ENCODE measurements around the gene FGF2.
"Not testable (repeated sequence)": the region's sequence is repeated elsewhere in the genome, so short reads cannot be mapped to it uniquely, and the experiment has no call there.

FGF2 gene

DNA sequence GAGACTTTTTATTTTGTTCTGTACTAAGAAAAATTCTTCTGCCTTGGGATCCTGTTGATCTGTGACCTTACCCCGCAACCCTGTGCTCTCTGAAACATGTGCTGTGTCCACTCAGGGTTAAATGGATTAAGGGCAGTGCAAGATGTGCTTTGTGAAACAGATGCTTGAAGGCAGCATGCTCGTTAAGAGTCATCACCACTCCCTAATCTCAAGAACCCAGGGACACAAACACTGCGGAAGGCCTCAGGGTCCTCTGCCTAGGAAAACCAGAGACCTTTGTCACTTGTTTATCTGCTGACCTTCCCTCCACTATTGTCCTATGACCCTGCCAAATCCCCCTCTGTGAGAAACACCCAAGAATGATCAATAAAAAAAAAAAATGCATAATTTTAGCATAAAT, 13.8 kb upstream of the FGF2 start:
- DNase-seq (ENCODE audit: low read depth in 2 of 2), result not testable (repeated sequence)

DNA sequence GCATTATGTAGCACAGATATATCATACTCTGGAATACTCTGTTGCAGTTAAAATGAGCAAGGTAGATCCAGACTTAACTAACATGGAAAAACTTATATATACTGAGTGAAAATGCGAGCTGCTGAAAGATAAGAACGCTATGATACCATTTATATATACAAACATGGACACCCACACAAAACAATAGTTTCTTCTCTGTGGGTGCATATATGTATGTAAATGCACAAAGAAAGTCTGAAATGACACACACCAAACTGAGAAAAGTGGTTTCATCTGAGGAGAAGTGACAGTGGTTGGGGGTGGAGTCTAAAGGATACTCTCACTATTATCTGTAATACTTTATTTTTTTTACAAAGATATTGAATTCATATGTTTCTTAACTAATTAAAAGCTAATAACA, 12.2 kb upstream of the FGF2 start:
- no peak for DNase-seq (ENCODE audit: low read depth in 2 of 2)

- no peak for DNase-seq (ENCODE audit: low read depth in 2 of 2)
Measured at GRCh38 chr4:122815248-122815647, 11.4 kb upstream of the FGF2 start.

DNA sequence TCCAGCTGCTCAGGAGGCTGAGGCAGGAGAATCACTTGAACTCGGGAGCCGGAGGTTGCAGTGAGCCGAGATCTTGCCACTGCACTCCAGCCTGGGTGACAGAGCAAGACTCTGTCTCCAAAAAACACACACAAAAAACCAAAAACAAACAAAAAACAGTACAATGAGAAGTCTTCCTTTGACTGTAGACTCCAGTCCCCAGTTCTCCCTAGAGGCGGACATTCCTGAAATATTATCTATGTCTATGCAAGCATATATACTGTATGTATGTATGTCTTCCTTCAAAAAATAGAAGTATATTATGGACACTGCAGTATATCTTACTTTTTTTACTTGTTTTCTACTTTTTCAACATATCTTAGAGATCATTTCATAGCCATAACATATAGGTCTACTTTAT, 10.2 kb upstream of the FGF2 start:
- DNase-seq (ENCODE audit: low read depth in 2 of 2), result no peak

- DNase-seq (ENCODE audit: low read depth in 2 of 2), result no peak
Measured at GRCh38 chr4:122819708-122820449, 6.8 kb upstream of the FGF2 start.

DNA sequence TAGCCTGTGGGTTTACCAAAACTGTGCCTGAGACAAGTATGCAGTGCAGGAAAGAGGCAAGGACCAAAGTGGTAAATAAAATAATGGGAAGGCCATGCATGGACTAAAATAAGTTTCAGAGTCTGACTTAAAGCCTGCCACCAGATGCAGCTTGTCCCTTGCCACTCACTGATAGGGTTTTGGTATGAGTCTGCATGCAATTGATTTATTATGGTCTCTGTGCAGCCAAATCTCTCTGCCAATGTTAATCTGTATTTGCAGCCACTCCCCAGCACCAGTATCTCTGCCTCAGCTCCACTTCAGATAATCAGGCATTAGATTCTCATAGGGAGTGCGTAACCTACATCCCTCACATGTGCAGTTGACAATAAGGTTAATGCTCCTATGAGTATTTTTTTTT, 5.5 kb upstream of the FGF2 start:
- DNase-seq (ENCODE audit: low read depth in 2 of 2), result no peak

GRCh38 chr4:122822466-122822865, 4.2 kb upstream of the FGF2 start:
- no peak for DNase-seq (ENCODE audit: low read depth in 2 of 2)

DNA sequence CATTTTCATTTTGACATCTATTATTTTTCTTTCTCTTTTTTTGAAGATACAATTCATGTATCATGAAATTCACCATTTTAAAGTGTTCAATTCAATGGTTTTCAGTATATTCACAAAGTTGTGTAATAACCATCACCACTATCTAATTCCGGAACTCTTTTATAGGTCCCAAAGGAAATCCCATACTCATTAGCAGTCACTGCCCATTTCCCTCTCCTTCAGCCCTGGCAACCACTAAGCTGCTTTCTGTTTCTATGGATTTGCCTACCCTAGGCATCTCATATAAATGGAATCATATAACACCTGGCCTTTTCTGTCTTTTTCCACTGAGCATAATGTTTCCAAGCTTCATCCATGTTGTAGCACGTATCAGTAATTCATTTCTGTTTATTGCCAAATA, 3.2 kb upstream of the FGF2 start:
- DNase-seq (ENCODE audit: low read depth in 2 of 2), result no peak

- no peak for DNase-seq (ENCODE audit: low read depth in 2 of 2)
Measured at GRCh38 chr4:122824616-122825015, 2.0 kb upstream of the FGF2 start.

- no peak for DNase-seq (ENCODE audit: low read depth in 2 of 2)
Measured at GRCh38 chr4:122826079-122826527, 528 bp upstream of the FGF2 start.

DNA sequence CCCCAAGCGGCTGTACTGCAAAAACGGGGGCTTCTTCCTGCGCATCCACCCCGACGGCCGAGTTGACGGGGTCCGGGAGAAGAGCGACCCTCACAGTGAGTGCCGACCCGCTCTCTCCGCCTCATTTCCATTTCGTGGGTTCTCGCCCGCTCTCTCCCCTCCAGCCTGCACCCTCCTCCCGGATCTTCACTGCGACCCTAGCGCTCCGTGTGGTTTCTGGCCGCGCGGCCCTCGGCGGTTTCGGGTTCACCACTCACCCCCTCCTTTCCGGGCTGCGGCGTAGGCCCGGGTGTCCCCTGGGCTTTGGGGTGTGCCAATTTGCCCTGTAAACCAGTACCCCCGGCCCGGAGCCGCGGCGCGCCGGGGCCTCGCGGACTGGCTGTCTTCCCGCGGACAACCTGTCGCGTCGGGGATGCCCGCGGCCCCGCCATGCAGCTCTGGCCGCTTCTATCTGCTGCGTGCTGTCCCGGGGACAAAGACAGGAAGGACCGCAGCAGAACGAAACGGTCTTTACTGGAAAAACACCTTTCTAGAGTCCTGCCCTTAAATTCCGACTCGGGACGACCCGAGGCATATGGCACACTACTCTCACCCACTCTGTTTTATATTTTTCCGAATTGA, 737 bp downstream of the FGF2 start:
- DNase-seq (ENCODE audit: low read depth in 2 of 2), result no peak

- DNase-seq (ENCODE audit: low read depth in 2 of 2), result no peak
Measured at GRCh38 chr4:122827879-122828601, 1.4 kb downstream of the FGF2 start.

- DNase-seq (ENCODE audit: low read depth in 2 of 2), result no peak
Measured at GRCh38 chr4:122830426-122831095, 3.9 kb downstream of the FGF2 start.

- no peak for DNase-seq (ENCODE audit: low read depth in 2 of 2)
Measured at GRCh38 chr4:122831515-122832196, 5.0 kb downstream of the FGF2 start.

DNA sequence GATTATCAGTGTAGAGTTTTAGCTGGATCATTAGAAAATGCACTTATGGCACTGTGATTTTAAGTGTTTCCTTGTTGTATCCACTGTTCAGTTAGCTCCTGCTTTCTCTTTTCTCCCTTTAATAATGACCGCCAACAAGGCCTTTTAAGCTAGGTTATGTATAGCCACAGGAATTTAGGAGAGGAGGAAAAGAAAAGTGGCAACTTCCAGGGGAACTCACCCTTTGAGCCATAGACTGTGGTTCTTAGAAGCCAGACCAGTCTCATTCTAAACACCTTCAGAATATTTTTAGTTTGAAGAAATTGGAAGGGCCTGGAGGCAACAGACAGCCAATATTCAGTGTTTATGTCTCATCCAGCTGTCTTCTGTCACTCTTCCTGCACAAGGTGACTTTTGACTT, 6.1 kb downstream of the FGF2 start:
- no peak for DNase-seq (ENCODE audit: low read depth in 2 of 2)

- no peak for DNase-seq (ENCODE audit: low read depth in 2 of 2)
Measured at GRCh38 chr4:122833999-122834398, 7.4 kb downstream of the FGF2 start.

GRCh38 chr4:122836941-122837340, 10.3 kb downstream of the FGF2 start:
- no peak for DNase-seq (ENCODE audit: low read depth in 2 of 2)

DNA sequence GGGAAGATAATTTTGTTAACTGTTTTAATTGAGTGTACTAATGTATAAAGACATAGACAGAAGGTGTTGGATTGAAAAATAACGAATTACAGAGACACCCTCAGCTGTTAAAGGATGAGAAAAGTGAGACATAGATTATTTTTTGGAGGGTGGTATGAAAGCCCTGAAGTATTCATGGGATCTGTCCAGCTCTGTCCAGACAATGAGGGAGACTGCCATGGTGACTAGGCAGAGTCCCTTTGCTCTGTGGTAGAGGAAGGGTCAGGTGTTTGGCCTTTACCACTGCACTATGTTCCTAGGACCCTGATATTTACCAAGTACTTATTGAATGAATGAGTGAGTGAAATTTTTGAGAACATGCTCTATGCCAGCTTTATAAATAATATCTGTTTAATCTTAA, 11.4 kb downstream of the FGF2 start:
- DNase-seq (ENCODE audit: low read depth in 2 of 2), result no peak

DNA sequence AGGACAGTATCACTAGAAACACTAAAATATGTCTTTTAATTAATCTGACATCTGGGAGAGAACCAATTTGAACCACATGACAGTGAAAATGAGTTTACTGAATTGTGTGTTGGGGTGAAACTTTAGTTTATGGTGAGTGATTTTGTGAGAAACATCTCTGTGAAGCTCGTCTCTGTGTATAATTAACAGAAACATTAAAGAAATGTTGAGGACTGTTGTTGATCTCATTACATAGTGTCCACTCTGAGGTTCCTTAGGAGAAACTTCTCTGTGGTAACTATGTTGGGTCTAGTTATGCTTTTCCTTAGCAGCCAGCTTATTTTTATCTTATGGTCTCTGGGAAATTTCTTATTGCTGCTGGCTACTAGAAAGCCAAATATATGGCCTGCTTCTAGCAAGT, 15.8 kb downstream of the FGF2 start:
- DNase-seq (ENCODE audit: low read depth in 2 of 2), result no peak

DNA sequence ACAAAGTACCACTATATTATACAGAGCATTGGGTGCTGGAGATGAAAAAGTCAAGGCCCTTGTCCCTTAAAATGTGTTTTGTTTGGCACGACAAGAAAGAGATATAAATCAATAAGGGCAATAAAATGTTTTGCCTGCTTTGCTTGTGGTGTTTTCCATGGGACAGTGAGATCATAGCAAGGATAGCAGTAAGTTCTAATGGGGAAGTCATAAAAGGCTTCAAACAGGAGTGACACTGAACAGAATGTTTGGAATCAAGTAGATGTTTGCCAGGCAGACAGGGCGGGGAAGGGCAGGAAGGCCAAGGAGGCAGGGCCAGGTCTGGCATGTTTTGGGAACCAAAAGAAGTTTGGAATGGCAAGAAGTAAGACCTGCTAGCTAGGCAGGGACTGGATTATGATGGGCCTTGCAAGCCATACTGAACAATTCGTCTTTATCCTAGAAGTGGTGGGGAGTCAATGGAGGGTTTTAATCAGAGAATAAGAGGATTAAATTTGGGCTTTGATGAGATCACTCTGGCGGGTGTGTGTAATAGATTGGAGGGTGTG, 16.4 kb downstream of the FGF2 start:
- no peak for DNase-seq (ENCODE audit: low read depth in 2 of 2)

GRCh38 chr4:122844391-122844790, 17.8 kb downstream of the FGF2 start:
- not testable (repeated sequence) for DNase-seq (ENCODE audit: low read depth in 2 of 2)

DNA sequence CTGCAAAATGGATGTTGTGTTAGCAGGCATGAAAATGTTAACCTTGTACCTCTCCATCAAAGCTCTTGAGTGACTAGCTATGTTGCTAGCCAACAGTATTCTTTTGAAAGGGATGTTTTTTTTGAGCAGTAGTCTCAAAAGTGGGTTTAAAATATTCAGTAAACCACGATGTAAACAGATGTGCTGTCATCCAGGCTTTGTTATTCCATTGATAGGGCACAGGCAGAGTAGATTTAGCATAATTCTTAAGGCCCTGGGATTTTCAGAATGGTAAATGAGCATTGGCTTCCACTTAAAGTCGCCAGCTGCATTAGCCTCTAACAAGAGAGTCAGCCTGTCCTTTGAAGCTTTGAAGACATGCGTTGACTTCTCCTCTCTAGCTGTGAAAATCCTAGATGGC, 18.4 kb downstream of the FGF2 start:
- DNase-seq (ENCODE audit: low read depth in 2 of 2), result no peak

Data from stimulated activated CD4-positive, alpha-beta T cell treated with anti-CD3 and anti-CD28 coated beads, Interleukin-1b, Interleukin-23, amount 100 ng/mL, for 1 hour (primary cell).